HS-5 (cell line): ENCODE data around the gene TCEA3.

Experiments used
- DNase-seq: peaks from one replicate; pipeline ENCODE4 v3.0.0-alpha.2; 2012; ENCODE audit warnings: low read depth

The TCEA3 gene

GRCh38 chr1:23421343-23421742 is 3.2 kb downstream of the TCEA3 start:
- no peak for DNase-seq

GRCh38 chr1:23420778-23421177 is 3.8 kb downstream of the TCEA3 start:
- DNase-seq, result no peak

GRCh38 chr1:23419180-23419579 is 5.4 kb downstream of the TCEA3 start:
- DNase-seq, result no peak

- no peak for DNase-seq
These were observed 7.0 kb downstream of the TCEA3 start for GRCh38 chr1:23417570-23417969.

GRCh38 chr1:23416964-23417363 is 7.6 kb downstream of the TCEA3 start:
- no peak for DNase-seq

- no peak for DNase-seq
These were observed 15.7 kb downstream of the TCEA3 start for GRCh38 chr1:23408797-23409290.

GRCh38 chr1:23407016-23407630 is 17.4 kb downstream of the TCEA3 start:
- no peak for DNase-seq

GRCh38 chr1:23405946-23406345 is 18.6 kb downstream of the TCEA3 start:
- no peak for DNase-seq

- peak; percentile 85 for DNase-seq
These were observed 20.6 kb downstream of the TCEA3 start for GRCh38 chr1:23403735-23404486.

GRCh38 chr1:23403355-23403734 is 21.2 kb downstream of the TCEA3 start:
- no peak for DNase-seq

- peak; percentile 58 for DNase-seq
These were observed 21.6 kb downstream of the TCEA3 start for GRCh38 chr1:23403038-23403336.

- no peak for DNase-seq
These were observed 22.1 kb downstream of the TCEA3 start for GRCh38 chr1:23402286-23403037.

- DNase-seq, result no peak
These were observed 23.2 kb downstream of the TCEA3 start for GRCh38 chr1:23401313-23401712.

GRCh38 chr1:23400324-23401114 is 24.0 kb downstream of the TCEA3 start:
- DNase-seq, result no peak

GRCh38 chr1:23399229-23399628 is 25.3 kb downstream of the TCEA3 start:
- DNase-seq, result no peak

- DNase-seq, result no peak
These were observed 26.6 kb downstream of the TCEA3 start for GRCh38 chr1:23397908-23398307.

GRCh38 chr1:23396380-23396779 is 28.2 kb downstream of the TCEA3 start:
- no peak for DNase-seq

- no peak for DNase-seq
These were observed 28.7 kb downstream of the TCEA3 start for GRCh38 chr1:23395849-23396248.

- no peak for DNase-seq
These were observed 29.3 kb downstream of the TCEA3 start for GRCh38 chr1:23395154-23395724.

- DNase-seq, result no peak
These were observed 29.9 kb downstream of the TCEA3 start for GRCh38 chr1:23394684-23395083.

GRCh38 chr1:23394181-23394580 is 30.4 kb downstream of the TCEA3 start:
- DNase-seq, result no peak

GRCh38 chr1:23393706-23394105 is 30.8 kb downstream of the TCEA3 start:
- DNase-seq, result no peak
